Sigmoid colon (tissue), 4 donors: ENCODE measurements around the gene FAM3A.

Experiments
- POLR2A ChIP-seq, 2 donors: fragments of 450-650 bp; IDR thresholded peaks; one replicate each; pipeline ENCODE4 v1.6.1; 2016; ENCODE audit warnings: antibody characterized with exemption in 2 of 2, mild to moderate bottlenecking in 2 of 2, moderate library complexity in 2 of 2
- POLR2AphosphoS5 ChIP-seq, 4 donors: sonication (generic); formaldehyde crosslinking; IDR thresholded peaks; one replicate each; pipeline ENCODE4 v1.6.1; 2017; ENCODE audit warnings: antibody characterized with exemption in 4 of 4
- TF ChIP-seq, protein P1 (sequence below), 4 experiments: fragments of 450-650 bp in 3 of 4; fragments of 200-600 bp in 1 of 4; IDR thresholded peaks; one replicate each; pipeline ENCODE4 v1.5.1; 2016 to 2019; ENCODE audit warnings: antibody characterized with exemption in 4 of 4, mild to moderate bottlenecking in 3 of 4, moderate library complexity in 2 of 4

DNA sequence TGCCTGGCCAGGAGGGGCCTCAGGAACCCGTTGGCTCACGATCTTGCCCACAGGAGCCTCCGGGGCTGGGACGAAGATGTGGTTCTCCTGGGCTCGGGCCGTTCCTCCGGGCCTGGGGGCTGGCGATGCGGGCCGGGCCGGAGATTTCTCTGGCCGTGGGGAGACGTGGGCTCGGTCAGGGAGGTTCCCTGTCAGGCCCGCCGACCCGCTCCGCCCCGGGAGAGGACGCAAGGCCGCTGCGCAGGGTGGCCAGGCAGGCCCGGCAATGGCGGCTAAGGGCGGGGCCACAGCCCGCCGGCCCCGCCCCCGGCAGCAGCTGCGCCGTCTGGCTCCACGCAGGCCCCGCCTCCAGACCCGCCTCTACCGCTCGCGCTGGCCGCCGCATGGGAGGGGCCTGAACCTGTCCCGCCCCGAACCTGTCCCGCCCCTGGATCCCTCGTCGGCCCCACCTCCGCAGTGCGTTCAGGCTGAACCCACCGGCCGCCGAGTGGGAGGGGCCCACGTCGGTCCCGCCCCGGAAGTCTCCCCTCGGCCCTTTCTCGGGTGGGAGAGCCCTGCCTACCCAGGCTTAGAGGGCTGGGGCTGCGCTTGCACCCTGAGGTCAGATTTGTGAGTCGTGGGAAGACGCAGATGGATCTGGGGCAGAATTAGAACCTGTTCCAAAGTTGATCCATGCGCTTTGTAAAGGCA is at the start of gene FAM3A:
- TF ChIP-seq, protein P1, sequence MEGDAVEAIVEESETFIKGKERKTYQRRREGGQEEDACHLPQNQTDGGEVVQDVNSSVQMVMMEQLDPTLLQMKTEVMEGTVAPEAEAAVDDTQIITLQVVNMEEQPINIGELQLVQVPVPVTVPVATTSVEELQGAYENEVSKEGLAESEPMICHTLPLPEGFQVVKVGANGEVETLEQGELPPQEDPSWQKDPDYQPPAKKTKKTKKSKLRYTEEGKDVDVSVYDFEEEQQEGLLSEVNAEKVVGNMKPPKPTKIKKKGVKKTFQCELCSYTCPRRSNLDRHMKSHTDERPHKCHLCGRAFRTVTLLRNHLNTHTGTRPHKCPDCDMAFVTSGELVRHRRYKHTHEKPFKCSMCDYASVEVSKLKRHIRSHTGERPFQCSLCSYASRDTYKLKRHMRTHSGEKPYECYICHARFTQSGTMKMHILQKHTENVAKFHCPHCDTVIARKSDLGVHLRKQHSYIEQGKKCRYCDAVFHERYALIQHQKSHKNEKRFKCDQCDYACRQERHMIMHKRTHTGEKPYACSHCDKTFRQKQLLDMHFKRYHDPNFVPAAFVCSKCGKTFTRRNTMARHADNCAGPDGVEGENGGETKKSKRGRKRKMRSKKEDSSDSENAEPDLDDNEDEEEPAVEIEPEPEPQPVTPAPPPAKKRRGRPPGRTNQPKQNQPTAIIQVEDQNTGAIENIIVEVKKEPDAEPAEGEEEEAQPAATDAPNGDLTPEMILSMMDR (IDR thresholded peaks at IDR 0.05): no peak
- TF ChIP-seq POLR2A (IDR thresholded peaks at IDR 0.05) (peak; percentile 71 to 76), POLR2AphosphoS5 (IDR thresholded peaks at IDR 0.05) (peak; percentile 79 to 97 (median 90))
